GM23338 (cell line): ENCODE data around the gene HES4.

Source experiments
- CREB1 ChIP-seq: fragments of 250-450 bp; sonication (Bioruptor Pico); IDR thresholded peaks from 2 replicates; pipeline ENCODE4 v1.5.0; 2020; ENCODE audit warnings: low read depth, mild to moderate bottlenecking, moderate library complexity
- CTCF ChIP-seq, 2 experiments: fragments of 200-600 bp in 1 of 2; sonication (generic) in 1 of 2; conservative IDR thresholded peaks; 2 replicates each; pipeline versions ENCODE4 v1.5.1 to v1.6.1; 2016 to 2017; ENCODE audit warnings: antibody characterized with exemption in 2 of 2, low read depth in 2 of 2, mild to moderate bottlenecking in 2 of 2, moderate library complexity in 1 of 2
- EZH2phosphoT487 ChIP-seq: fragments of 200-600 bp; sonication (generic); IDR thresholded peaks from one replicate; pipeline ENCODE4 v1.8.1; 2018; ENCODE audit warnings: antibody characterized with exemption; ENCODE audit not compliant: unreplicated experiment
- POLR2AphosphoS5 ChIP-seq: IDR thresholded peaks from 2 replicates; pipeline ENCODE4 v1.6.1; 2016; ENCODE audit warnings: antibody characterized with exemption, low read depth
- REST ChIP-seq: IDR thresholded peaks from one replicate; pipeline ENCODE4 v1.6.1; 2018; ENCODE audit warnings: antibody characterized with exemption; ENCODE audit not compliant: unreplicated experiment
- ZNF331 ChIP-seq: fragments of 250-450 bp; sonication (Bioruptor Pico); IDR thresholded peaks from 2 replicates; pipeline ENCODE4 v1.5.0; 2020; ENCODE audit warnings: low read depth, mild to moderate bottlenecking, moderate library complexity

- TF ChIP-seq CTCF (conservative IDR thresholded peaks at IDR 0.05; ENCODE audit: low read depth in 2 of 2) (no peak), EZH2phosphoT487 (no peak), POLR2AphosphoS5 (no peak), REST (no peak), ZNF331 (no peak), CREB1 (CRISPR knock-in tag) (no peak)
Observed at GRCh38 chr1:1039145-1039910, 39.4 kb upstream of the HES4 start.
